PC-3 (cell line): ENCODE measurements around the gene KDM4C.
"Not testable (repeated sequence)": the region's sequence is repeated elsewhere in the genome, so short reads cannot be mapped to it uniquely, and the experiment has no call there.

Experiments
- CTCF ChIP-seq: fragments of 300-600 bp; sonication (generic); conservative IDR thresholded peaks from 2 replicates; pipeline ENCODE4 v1.5.1; 2017; ENCODE audit warnings: antibody characterized with exemption, low read depth, mild to moderate bottlenecking, low read length
- EZH2 ChIP-seq: fragments of 300-600 bp; sonication (generic); IDR thresholded peaks from one replicate; pipeline ENCODE4 v1.6.1; 2017; ENCODE audit warnings: antibody characterized with exemption, mild to moderate bottlenecking, low read length; ENCODE audit not compliant: unreplicated experiment

DNA sequence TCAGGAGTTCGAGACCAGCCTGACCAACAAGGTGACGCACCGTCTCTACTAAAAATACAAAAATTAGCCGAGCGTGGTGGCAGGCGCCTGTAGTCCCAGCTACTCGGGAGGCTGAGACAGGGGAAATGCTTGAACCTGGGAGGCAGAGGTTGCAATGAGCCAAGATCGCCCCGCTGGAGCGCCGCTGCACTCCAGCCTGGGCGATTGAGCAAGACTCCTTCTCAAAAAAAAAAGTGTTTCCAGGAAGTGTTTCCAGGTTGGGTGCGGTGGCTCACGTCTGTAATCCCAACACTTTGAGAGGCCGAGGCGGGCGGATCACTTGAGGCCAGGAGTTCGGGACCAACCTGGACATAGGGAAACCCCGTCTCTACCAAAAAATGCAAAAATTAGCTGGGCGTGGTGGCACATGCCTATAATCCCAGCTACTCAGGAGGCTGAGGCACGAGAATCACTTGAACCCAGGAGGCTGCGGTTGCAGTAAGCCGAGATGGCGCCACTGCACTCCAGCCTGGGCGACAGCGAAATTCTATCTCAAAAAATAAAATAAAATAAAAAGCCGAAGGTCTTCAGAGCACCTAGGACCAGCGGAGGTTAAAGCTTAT is 42.5 kb upstream of the KDM4C start:
- not testable (repeated sequence) for TF ChIP-seq EZH2, CTCF
